PC-9 (cell line): Measurements from ENCODE around the gene UPK1A. TPM values are rescaled to one million over a fixed set of nuclear protein-coding genes. Genes with fewer than 3 reads are reported as not detected.
"Not testable (repeated sequence)": the region's sequence is repeated elsewhere in the genome, so short reads cannot be mapped to it uniquely, and the experiment has no call there.

Experiments used
- BruUV-seq: library from RNA; stranded (reverse); fragments of 400-500 nt; replicated peaks from 2 replicates; lab custom pipeline; 2021; lab: Mats Ljungman, UMichigan
- CTCF ChIA-PET: fragments of 300-600 bp; sonication (Branson Sonifier 250); formaldehyde crosslinking; loops from one replicate; lab custom pipeline; 2022; ENCODE audit warnings: antibody characterized with exemption; lab: Charles Lee
- POLR2A ChIA-PET: fragments of 300-600 bp; sonication (Branson Sonifier 250); formaldehyde crosslinking; loops from one replicate; lab custom pipeline; 2022; ENCODE audit warnings: antibody characterized with exemption; ENCODE audit not compliant: unreplicated experiment; lab: Charles Lee
- DNase-seq, 2 experiments: peaks; one replicate each; pipeline versions ENCODE4 v3.0.0 to v3.0.0-alpha.2; 2015 to 2022; ENCODE audit warnings: mixed read lengths in 1 of 2
- H2AFZ ChIP-seq: fragments of 200-600 bp; sonication (generic); 2 replicates; pipeline ENCODE4 v1.8.1; 2017; ENCODE audit warnings: antibody characterized with exemption
- H3F3A ChIP-seq: fragments of 200-600 bp; sonication (generic); 2 replicates; pipeline ENCODE4 v1.8.1; 2017; ENCODE audit warnings: antibody characterized with exemption, mild to moderate bottlenecking, low read depth; ENCODE audit not compliant: insufficient read depth
- H3K27ac ChIP-seq: fragments of 200-600 bp; sonication (generic); 2 replicates; pipeline ENCODE4 v1.6.1; 2016; ENCODE audit warnings: mixed run types
- H3K27me3 ChIP-seq: fragments of 200-600 bp; sonication (generic); 2 replicates; pipeline ENCODE4 v1.6.1; 2016; ENCODE audit warnings: low read depth, mixed run types; ENCODE audit not compliant: insufficient read depth
- H3K36me3 ChIP-seq: fragments of 200-600 bp; sonication (generic); 2 replicates; pipeline ENCODE4 v1.6.1; 2016; ENCODE audit warnings: low read depth, mixed run types
- H3K4me1 ChIP-seq: fragments of 200-600 bp; sonication (generic); replicated peaks from 2 replicates; pipeline ENCODE4 v1.6.1; 2016; ENCODE audit warnings: mixed run types; ENCODE audit not compliant: insufficient read depth
- H3K4me2 ChIP-seq: fragments of 200-600 bp; sonication (generic); 2 replicates; pipeline ENCODE4 v1.6.1; 2017; ENCODE audit warnings: mixed run types
- H3K4me3 ChIP-seq: fragments of 200-600 bp; sonication (generic); 2 replicates; pipeline ENCODE4 v1.6.1; 2016; ENCODE audit warnings: mixed run types
- H3K79me2 ChIP-seq: fragments of 200-600 bp; sonication (generic); 2 replicates; pipeline ENCODE4 v1.6.1; 2017; ENCODE audit warnings: low read depth, mixed run types
- H3K9me2 ChIP-seq: fragments of 200-600 bp; sonication (generic); 2 replicates; pipeline ENCODE4 v1.8.1; 2017; ENCODE audit warnings: mild to moderate bottlenecking; ENCODE audit not compliant: insufficient read depth
- H3K9me3 ChIP-seq: fragments of 200-600 bp; sonication (generic); 2 replicates; pipeline ENCODE4 v1.8.1; 2016; ENCODE audit warnings: low read depth; ENCODE audit not compliant: insufficient read depth
- H4K20me1 ChIP-seq: fragments of 200-600 bp; sonication (generic); 2 replicates; pipeline ENCODE4 v1.8.1; 2017; ENCODE audit not compliant: insufficient read depth
- EZH2 ChIP-seq: fragments of 200-600 bp; sonication (generic); IDR thresholded peaks from 2 replicates; pipeline ENCODE4 v1.8.0; 2017; ENCODE audit warnings: antibody characterized with exemption, low read depth
- intact Hi-C: fragments of 100-400 bp; cut with micrococcal nuclease; formaldehyde crosslinking; loops from one replicate; pipeline ENCODE4 v1.10.0; 2022; ENCODE audit not compliant: unreplicated experiment
- total RNA-seq: library from RNA; stranded (reverse); gene quantifications from 2 replicates; pipeline ENCODE4 v1.2.3, GENCODE V29; 2021
- TF ChIP-seq, protein P1 (sequence below): fragments of 200-600 bp; sonication (generic); conservative IDR thresholded peaks from 2 replicates; pipeline ENCODE4 v1.6.1; 2017; ENCODE audit warnings: mixed run types, antibody characterized with exemption, mild to moderate bottlenecking, moderate library complexity

Gene UPK1A
- total RNA-seq, 1 experiment from 2014 or later = 1.6 TPM

GRCh38 chr19:35675589-35676140 lies 9.3 kb downstream of the UPK1A start:
- 0 out of 2 replicates have a peak, but pooled peaks cover 2% of the 10 kb centered on the region for H3K27me3 ChIP-seq
- CTCF ChIA-PET = interaction anchor here (0.6 kb wide), 2 partner anchors 138 to 411 kb away, joined by 4 to 11 read pairs; no protein-coding TSS in a partner anchor
- peaks cover 6% of the 10 kb centered on the region; the same call in 1 of the 2 replicates for H3F3A ChIP-seq
- intact Hi-C loops = no loop called here
- POLR2A ChIA-PET = no interaction called here
- no peak for DNase-seq
- no peak overlapping the region for H3K27ac ChIP-seq
- H3K9me2 ChIP-seq = no peaks in the 10 kb centered on the region
- H2AFZ ChIP-seq = no peak overlapping the region
- H4K20me1 ChIP-seq = no peaks in the 10 kb centered on the region
- H3K9me3 ChIP-seq = no peaks in the 10 kb centered on the region
- H3K4me1 ChIP-seq = peaks cover 6% of the 10 kb centered on the region; the same call in 1 of the 2 replicates
- BruUV-seq = no TSS peak
- no peaks in the 10 kb centered on the region for H3K79me2 ChIP-seq
- H3K4me3 ChIP-seq = no peak overlapping the region
- no peak for TF ChIP-seq EZH2
- TF ChIP-seq, protein P1, sequence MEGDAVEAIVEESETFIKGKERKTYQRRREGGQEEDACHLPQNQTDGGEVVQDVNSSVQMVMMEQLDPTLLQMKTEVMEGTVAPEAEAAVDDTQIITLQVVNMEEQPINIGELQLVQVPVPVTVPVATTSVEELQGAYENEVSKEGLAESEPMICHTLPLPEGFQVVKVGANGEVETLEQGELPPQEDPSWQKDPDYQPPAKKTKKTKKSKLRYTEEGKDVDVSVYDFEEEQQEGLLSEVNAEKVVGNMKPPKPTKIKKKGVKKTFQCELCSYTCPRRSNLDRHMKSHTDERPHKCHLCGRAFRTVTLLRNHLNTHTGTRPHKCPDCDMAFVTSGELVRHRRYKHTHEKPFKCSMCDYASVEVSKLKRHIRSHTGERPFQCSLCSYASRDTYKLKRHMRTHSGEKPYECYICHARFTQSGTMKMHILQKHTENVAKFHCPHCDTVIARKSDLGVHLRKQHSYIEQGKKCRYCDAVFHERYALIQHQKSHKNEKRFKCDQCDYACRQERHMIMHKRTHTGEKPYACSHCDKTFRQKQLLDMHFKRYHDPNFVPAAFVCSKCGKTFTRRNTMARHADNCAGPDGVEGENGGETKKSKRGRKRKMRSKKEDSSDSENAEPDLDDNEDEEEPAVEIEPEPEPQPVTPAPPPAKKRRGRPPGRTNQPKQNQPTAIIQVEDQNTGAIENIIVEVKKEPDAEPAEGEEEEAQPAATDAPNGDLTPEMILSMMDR = no peak
- no peak overlapping the region for H3K4me2 ChIP-seq
- no peaks in the 10 kb centered on the region for H3K36me3 ChIP-seq

- Histone ChIP-seq H3K27me3 (no peaks in the 10 kb centered on the region), H3K4me2 (no peak overlapping the region), H3K9me3 (no peaks in the 10 kb centered on the region), H3K36me3 (no peaks in the 10 kb centered on the region), H4K20me1 (no peaks in the 10 kb centered on the region), H3K27ac (no peak overlapping the region), H3F3A (no peaks in the 10 kb centered on the region), H3K4me1 (peaks cover 13% of the 10 kb centered on the region), H3K79me2 (no peaks in the 10 kb centered on the region), H3K9me2 (no peaks in the 10 kb centered on the region), H2AFZ (no peak overlapping the region), H3K4me3 (no peak overlapping the region)
- DNase-seq = no peak
- BruUV-seq = no TSS peak
- POLR2A ChIA-PET = interaction anchor here (0.6 kb wide), 1 partner anchor 645 kb away, joined by 3 read pairs; no protein-coding TSS in a partner anchor
- CTCF ChIA-PET = no interaction called here
- TF ChIP-seq, protein P1 = no peak
- TF ChIP-seq EZH2 = no peak
- intact Hi-C loops = loop anchor here (5.0 kb wide), 1 partner anchor 178 kb away; the partner anchor contains the start of gene DMKN
Observed at GRCh38 chr19:35689836-35690235, 23.5 kb downstream of the UPK1A start.

DNA sequence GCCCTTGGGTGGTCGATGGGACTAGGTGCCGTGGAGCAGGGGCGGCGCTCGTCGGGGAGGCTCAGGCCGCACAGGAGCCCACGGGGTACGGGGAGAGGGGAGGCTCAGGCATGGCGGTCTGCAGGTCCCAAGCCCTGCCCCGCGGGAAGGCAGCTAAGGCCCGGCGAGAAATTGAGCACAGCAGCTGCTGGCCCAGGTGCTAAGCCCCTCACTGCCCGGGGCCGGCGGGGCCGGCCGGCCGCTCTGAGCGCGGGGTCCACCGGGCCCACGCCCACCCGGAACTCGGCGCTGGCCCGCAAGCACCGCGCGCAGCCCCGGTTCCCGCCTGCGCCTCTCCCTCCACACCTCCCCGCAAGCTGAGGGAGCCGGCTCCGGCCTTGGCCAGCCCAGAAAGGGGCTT lies 24.8 kb downstream of the UPK1A start:
- intact Hi-C loops = loop anchor here (5.0 kb wide), 1 partner anchor 179 kb away; the partner anchor contains the start of gene DMKN
- H3K79me2 ChIP-seq = not testable (repeated sequence)

More for the DNA sequence above, 24.8 kb downstream of the UPK1A start:
- H3K36me3 ChIP-seq, H3K9me3 ChIP-seq, DNase-seq, H3K4me3 ChIP-seq, H2AFZ ChIP-seq, H4K20me1 ChIP-seq, H3F3A ChIP-seq, H3K9me2 ChIP-seq, H3K27ac ChIP-seq, BruUV-seq, H3K27me3 ChIP-seq, H3K4me2 ChIP-seq, POLR2A ChIA-PET: not testable (repeated sequence)
- CTCF ChIA-PET = interaction anchor here (0.6 kb wide), 1 partner anchor 35 kb away, joined by 9 read pairs; no protein-coding TSS in a partner anchor
- peaks cover 13% of the 10 kb centered on the region for H3K4me1 ChIP-seq
